Omental fat pad (tissue), 4 donors: ENCODE results near the gene RNU5B-1. TPM values are rescaled to one million over a fixed set of nuclear protein-coding genes. Genes with fewer than 3 reads are reported as not detected.

Experiments
- ATAC-seq: fragments of 150-250 bp; one replicate; pipeline ENCODE4 v1.9.1; 2016; ENCODE audit warnings: mild to moderate bottlenecking, moderate library complexity; ENCODE audit not compliant: low FRiP score
- DNase-seq: peaks from one replicate; pipeline ENCODE4 v3.0.0-alpha.2; 2019; ENCODE audit warnings: low spot score
- CTCF ChIP-seq, 3 donors: fragments of 450-650 bp; IDR thresholded peaks; one replicate each; pipeline ENCODE4 v1.5.1; 2016 to 2017; ENCODE audit warnings: antibody characterized with exemption in 3 of 3, mild to moderate bottlenecking in 3 of 3, moderate library complexity in 2 of 3
- total RNA-seq, 4 donors: library from RNA; depleted of rRNA; stranded (reverse); fragments of >200 nt; gene quantifications; one replicate each; pipeline ENCODE4 v1.1.0, GENCODE V29; 2016

RNU5B-1 gene
- total RNA-seq, 4 donors from 2014 or later = not detected

GRCh38 chr15:65277015-65277414 lies 27.5 kb upstream of the RNU5B-1 start:
- no peak for DNase-seq
- no peak for TF ChIP-seq CTCF (IDR thresholded peaks at IDR 0.05)
- no peak for ATAC-seq

- no peak for DNase-seq
- TF ChIP-seq CTCF (IDR thresholded peaks at IDR 0.05) = no peak
- no peak for ATAC-seq
These were observed 26.0 kb upstream of the RNU5B-1 start for GRCh38 chr15:65278480-65278879.

DNA sequence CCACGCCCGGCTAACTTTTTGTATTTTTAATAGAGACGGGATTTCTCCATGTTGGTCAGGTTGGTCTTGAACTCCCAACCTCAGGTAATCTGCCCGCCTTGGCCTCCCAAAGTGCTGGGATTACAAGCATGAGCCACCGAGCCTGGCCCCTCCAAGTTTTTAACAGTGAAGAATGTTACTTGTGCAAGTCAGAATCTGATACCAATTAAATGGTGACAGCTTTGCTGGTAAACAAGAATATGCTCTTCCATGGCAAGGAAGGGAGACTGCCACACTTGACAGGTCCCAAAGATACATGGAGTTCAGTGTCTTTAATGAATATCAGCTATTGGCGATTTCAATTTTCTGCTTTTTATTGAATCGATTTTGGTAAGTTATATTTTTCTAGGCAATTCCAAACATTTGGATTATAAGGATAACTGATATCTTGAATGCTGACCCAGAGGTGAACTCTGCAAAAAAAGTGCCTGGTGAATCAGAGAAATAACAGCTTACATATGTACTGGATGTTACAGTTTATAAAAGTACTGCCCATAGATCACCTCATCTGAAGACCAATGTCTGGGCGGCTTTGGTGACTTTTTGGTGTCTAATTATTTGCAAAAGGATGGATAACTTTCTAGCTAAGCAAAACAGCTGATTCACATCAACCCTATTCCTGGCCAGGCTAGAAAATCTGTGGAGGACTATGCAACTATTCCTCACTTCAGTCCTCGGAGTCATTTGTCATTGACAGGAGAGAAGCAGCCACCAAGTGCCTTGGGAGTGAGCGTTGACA lies 19.0 kb upstream of the RNU5B-1 start:
- TF ChIP-seq CTCF (IDR thresholded peaks at IDR 0.05) = no peak
- no peak for ATAC-seq
- DNase-seq = no peak

GRCh38 chr15:65286069-65286703 lies 18.3 kb upstream of the RNU5B-1 start:
- no peak for TF ChIP-seq CTCF (IDR thresholded peaks at IDR 0.05)
- DNase-seq (no peak), ATAC-seq (peak; percentile 66)

GRCh38 chr15:65286704-65287519 lies 17.6 kb upstream of the RNU5B-1 start, which contains the start of gene PARP16:
Gene PARP16 (minus strand): TSS chr15:65286883. CDS start chr15:65286426, 457 bp downstream.
- TF ChIP-seq CTCF (IDR thresholded peaks at IDR 0.05) = no peak
- DNase-seq (peak; percentile 47), ATAC-seq (peak; percentile 92)

DNA sequence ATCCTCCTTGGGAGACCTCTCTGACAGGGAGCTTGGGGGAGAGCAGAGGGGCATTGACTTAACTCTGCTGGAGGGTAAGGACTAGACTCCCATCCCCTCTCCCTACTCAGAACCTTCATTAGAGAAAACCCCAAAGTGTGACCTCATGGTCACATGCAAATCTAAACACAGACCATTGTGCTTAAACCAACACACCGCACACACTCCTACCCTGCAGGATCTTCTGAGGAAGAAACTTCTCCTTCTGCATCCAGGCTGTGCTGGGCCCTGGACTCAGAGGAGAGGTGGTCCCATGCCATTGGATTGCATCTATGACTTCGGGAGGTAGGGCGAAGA lies 17.0 kb upstream of the RNU5B-1 start:
- no peak for TF ChIP-seq CTCF (IDR thresholded peaks at IDR 0.05)
- ATAC-seq (no peak), DNase-seq (no peak)
